Measurements from ENCODE around the gene FBXO42.
"Not testable (repeated sequence)": the region's sequence is repeated elsewhere in the genome, so short reads cannot be mapped to it uniquely, and the experiment has no call there.

The FBXO42 gene

DNA sequence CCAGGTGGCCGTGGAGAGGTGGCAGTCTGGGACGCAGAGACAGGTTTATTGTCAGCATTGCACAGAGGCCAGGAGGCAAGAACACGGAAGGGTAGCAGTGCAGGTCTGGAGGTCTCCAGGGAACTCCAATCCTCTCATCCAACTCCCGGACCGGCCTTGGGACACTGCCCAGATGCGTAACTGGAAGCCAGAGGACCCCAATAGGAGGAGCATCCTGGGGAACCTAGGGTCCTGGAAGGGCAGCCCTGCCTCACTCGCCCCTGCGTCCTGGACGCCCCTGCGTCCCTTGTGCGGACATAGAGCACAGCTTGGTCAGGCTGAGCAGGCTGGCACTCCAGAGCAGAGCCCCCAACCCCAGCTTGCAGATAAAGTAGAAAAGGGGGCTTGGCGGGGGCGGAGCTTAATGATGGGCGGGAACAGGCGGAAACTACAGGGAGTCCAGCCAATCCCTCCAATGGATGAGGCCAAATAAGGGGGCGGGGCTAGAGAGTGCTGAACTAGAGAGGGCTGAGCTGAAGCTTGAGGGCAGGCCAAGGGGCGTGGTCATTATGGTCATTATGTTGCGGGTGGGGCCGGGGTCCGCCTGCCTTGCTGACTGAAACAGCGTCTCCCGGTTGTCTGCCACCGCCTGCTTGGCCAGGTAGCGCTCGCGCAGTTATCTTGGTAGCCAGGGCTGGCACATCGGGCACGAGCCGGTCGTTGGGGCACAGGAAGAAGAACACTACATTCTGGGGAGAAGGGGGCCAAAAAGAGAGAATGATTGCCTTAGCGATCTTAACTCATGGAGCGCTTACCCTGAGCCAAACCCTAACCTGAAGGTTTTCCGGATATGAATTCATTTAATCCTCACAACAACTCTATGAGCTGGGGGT is 136.2 kb downstream of the FBXO42 start:
- peak; percentile 36 for DNase-seq

- DNase-seq, result not testable (repeated sequence)
These were observed 137.0 kb downstream of the FBXO42 start for GRCh38 chr1:16215240-16215639.

DNA sequence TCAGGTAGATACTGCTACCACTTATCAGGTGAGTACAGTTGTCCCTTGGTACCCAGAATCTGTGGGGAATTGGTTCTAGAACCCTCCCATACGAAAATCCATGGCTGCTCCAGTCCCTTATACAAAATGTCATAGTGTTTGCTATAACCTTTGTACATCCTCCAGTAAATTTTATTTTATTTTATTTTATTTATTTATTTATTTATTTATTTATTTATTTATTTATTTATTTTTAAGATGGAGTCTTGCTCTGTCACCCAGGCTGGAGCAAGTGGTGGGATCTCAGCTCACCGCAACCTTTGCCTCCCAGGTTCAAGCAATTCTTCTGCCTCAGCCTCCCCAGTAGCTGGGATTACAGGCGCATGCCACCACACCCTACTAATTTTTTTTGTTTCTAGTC is 138.7 kb downstream of the FBXO42 start:
- not testable (repeated sequence) for DNase-seq

GRCh38 chr1:16213013-16213412 is 139.3 kb downstream of the FBXO42 start:
- no peak for DNase-seq

GRCh38 chr1:16212251-16212961 is 139.9 kb downstream of the FBXO42 start, which contains the start of gene ARHGEF19:
TSS of gene ARHGEF19 (minus strand) at chr1:16212652. CDS start at chr1:16209054, 3,598 bp downstream.
- no peak for DNase-seq

GRCh38 chr1:16211824-16212223 is 140.5 kb downstream of the FBXO42 start:
- DNase-seq, result no peak

DNA sequence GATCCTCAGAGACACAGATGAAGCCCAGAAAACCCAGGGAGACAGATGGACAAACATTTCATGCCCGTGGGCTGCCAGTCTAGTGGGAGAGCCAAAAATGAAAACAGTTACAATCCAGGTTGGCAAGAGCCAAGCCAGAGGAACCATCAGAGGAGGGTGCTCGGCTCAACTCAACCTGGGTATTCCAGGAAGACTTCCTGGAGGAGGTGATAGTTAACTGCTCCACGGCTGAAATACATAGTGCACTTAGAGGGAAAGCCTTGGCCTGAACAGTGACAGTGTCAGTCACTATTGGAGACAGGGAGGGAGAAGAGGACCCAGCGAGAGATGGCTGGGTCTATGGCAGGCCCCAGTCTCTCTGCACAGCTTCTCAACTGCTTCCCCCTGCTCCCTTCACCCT is 141.7 kb downstream of the FBXO42 start:
- DNase-seq, result no peak

GRCh38 chr1:16209847-16210407 is 142.4 kb downstream of the FBXO42 start:
- no peak for DNase-seq

GRCh38 chr1:16209132-16209846 is 143.0 kb downstream of the FBXO42 start:
- DNase-seq, result no peak

DNA sequence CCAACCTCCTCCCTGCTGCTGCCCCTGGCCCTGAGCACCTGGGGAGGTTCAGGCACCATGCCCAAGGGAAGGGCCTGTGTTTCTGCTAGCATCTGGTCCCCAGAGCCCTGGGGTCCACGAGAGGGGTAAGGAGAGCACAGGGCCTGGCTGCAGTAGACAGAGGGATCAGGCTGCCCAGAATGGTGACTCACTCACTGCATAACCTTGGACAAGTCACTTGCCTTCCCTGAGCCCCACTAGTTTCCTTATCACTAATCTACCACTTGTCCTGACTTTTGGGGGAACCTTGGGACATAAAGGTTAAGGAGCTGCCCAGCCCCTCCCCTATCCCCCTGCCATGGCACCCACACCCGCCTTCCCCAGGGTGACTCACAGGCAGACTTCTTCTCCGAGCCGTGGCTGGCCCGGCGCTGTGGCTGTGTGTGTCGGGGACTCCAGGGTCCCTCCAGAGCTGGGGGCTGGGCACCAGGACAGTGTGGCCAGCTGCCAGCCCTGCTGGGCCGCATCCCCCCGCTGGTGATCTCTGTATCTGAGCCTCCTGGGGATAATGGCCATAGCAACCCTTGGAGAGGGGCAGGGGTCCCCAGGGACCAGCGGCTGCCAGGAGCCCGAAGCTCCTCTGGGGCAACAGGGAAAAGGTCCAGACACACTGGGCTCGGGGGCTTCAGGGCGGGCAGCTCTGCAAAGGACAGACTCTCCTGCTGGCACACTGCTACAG is 143.9 kb downstream of the FBXO42 start:
- no peak for DNase-seq

GRCh38 chr1:16207318-16208269 is 144.7 kb downstream of the FBXO42 start:
- no peak for DNase-seq

DNA sequence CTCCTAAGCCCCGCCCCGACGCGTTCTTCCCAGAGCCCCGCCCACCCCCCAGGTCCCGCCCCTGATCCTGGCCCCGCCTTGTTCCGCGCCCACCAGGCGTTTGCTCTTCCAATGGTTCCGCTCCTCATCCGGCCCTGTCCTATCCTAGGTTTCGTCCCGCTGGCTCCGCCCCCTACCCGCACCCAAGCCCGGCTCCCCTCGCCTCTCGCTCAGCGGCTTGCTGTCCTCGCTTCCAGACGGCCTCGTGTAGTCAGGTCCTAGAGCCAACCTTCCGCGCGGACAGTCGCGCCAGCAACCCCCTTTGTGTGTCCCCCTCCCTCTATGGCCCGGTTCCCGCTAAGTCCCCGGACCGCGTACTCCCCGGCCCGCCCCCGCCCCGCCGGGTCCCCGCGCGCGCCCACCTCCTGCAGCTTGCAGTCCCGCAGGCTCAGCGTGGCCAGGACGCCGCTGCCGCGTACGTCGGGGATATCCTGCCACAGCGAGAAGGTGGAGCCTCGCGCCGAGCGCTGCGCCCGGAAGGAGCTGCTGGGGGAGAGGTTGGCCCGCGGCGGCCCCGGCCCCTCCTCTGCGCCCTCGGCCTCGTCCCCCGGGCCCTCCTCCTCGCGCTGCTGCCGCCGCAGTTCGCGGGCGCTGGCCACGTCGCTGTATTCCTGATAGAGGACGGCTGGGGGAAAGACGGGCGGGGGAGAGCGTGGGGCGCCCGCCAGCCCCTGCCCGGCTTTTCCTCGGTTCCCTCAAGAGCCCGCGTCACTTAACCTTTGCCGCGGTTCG is 145.5 kb downstream of the FBXO42 start:
- peak; percentile 94 for DNase-seq

DNA sequence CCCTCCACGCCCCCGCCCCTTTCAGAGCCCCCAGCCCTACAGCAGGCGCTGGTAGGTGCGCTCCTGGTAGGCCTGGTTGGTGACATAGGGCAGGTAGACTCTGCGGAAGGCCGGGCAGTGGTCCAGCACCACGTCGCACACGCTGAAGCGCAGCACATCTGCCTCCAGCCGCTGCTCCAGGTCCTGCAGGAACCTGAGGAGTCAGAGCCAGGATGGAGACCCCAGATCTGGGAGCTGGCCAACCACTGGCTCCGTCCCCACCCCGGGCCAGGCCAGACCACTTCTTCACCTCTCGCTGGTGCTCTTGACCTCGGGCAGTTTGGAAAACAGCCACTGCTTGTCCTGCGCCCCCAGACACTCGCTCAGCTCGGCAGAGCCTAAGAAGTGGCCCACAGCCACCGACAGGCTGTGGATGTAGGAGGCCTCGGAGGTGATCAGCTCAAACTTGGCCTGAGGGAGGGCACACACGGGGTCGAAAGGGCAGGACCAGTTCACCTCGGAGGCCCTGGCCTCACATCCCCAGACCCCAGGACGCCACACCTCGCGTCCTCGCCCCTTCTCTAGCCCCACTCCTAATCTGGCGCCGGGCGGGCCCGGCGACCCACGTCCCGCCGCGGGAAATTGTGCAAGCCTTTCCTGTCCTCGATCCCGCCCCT is 146.3 kb downstream of the FBXO42 start:
- no peak for DNase-seq

GRCh38 chr1:16205334-16205671 is 147.0 kb downstream of the FBXO42 start:
- no peak for DNase-seq

DNA sequence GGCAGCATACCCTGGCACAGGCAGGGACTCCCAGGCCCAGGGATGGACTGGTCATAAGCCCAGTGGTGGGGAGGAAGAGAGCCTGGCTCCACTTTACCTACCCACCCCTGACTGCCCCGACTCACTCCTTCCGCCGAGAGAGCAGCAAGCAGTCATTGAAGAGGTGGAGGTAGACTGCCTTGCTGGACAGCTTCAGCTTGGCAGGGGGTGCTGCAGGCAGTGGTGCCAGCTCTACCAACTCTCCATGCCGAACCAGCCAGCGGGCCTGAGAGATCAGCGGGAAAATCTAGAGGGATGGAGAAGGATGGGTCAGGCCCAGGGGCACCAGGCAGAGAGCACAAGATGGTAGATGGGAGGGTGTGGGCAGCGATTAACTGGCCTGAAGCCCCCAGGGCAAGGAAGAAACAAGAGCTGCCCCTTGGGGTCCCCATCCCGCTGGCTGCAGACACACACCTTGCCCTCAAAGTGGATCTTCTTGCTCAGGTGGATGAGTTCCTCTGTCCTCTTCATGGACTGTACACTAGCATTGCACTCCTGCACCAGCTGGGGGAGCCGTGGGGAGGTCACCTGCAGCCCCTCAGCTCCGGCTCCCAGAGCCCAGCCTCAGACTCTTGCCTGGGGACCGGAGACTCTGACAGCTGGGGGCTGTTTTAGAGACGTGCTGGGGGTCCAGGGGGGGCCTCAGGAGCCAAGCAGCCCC is 147.5 kb downstream of the FBXO42 start:
- DNase-seq, result peak; percentile 4

GRCh38 chr1:16204216-16204615 is 148.1 kb downstream of the FBXO42 start:
- DNase-seq, result no peak

GRCh38 chr1:16203550-16203949 is 148.7 kb downstream of the FBXO42 start:
- DNase-seq, result no peak

- no peak for DNase-seq
These were observed 149.7 kb downstream of the FBXO42 start for GRCh38 chr1:16202281-16203210.
